HepG2 (cell line): ENCODE data around the gene FOLR2. TPM values are rescaled to one million over a fixed set of nuclear protein-coding genes. Genes with fewer than 3 reads are reported as not detected.

ENCODE experiments used
- SCMH1 ChIP-seq: sonication (generic); formaldehyde crosslinking; IDR thresholded peaks from 2 replicates; pipeline ENCODE4 v1.9.0; 2021; ENCODE audit warnings: missing genetic modification reagents, mild to moderate bottlenecking, borderline replicate concordance
- TBX3 ChIP-seq: fragments of 450-650 bp; IDR thresholded peaks from 2 replicates; pipeline ENCODE4 v1.6.1; 2017; ENCODE audit warnings: antibody characterized with exemption, mild to moderate bottlenecking, inconsistent platforms, borderline replicate concordance
- ZNF451 ChIP-seq: sonication (generic); formaldehyde crosslinking; IDR thresholded peaks from 2 replicates; pipeline ENCODE4 v1.5.0; 2020; ENCODE audit warnings: mild to moderate bottlenecking, missing genetic modification reagents
- polyA plus RNA-seq, 8 experiments: library from polyadenylated mRNA; depleted of rRNA in 3 of 8; stranded (reverse) in 7 of 8; unstranded in 1 of 8; fragments of >200 nt; fragmentation: Illumina TruSeq in 4 of 8; extraction: Trizol in 4 of 8; gene quantifications; 2 replicates each; pipeline versions ENCODE4 v1.2.1 to v1.2.3, GENCODE V29; 2011 to 2016; ENCODE audit warnings: low read depth in 4 of 8, missing spikeins in 1 of 8, mixed read lengths in 1 of 8; ENCODE audit not compliant: insufficient read depth in 1 of 8
- total RNA-seq, 5 experiments: library from RNA; depleted of rRNA; stranded (reverse); fragments of >200 nt; fragmentation: Illumina TruSeq; extraction: Trizol; gene quantifications; 2 replicates each; pipeline ENCODE4 v1.2.3, GENCODE V29; 2016; ENCODE audit warnings: low read depth in 1 of 5
- TF ChIP-seq, protein P1 (sequence below): sonication (generic); formaldehyde crosslinking; IDR thresholded peaks from 2 replicates; pipeline ENCODE4 v1.5.1; 2020; ENCODE audit warnings: mild to moderate bottlenecking, missing genetic modification reagents, borderline replicate concordance
- TF ChIP-seq, protein P2 (sequence below): sonication (generic); formaldehyde crosslinking; IDR thresholded peaks from 2 replicates; pipeline ENCODE4 v1.8.1; 2023; ENCODE audit warnings: mild to moderate bottlenecking, moderate library complexity, missing genetic modification reagents
- TF ChIP-seq, protein P3 (sequence below), 2 experiments: fragments of 450-650 bp in 1 of 2; sonication (generic) in 1 of 2; formaldehyde crosslinking in 1 of 2; IDR thresholded peaks; 2 replicates each; pipeline versions ENCODE4 v1.6.1 to v1.8.0; 2016 to 2022; ENCODE audit warnings: antibody characterized with exemption in 1 of 2, mild to moderate bottlenecking in 1 of 2, missing genetic modification reagents in 1 of 2
- TF ChIP-seq, protein P4 (sequence below): sonication (generic); formaldehyde crosslinking; IDR thresholded peaks from 2 replicates; pipeline ENCODE4 v1.5.0; 2020; ENCODE audit warnings: mild to moderate bottlenecking, missing genetic modification reagents
- TF ChIP-seq, protein P5 (sequence below): sonication (generic); formaldehyde crosslinking; IDR thresholded peaks from 2 replicates; pipeline ENCODE4 v1.5.1; 2020; ENCODE audit warnings: missing genetic modification reagents, mild to moderate bottlenecking, borderline replicate concordance

Gene FOLR2
- total and polyA plus RNA-seq, 2 of the 13 experiments (the other 11 are each of a cell fraction or from before 2014, with no cell fraction given), result 0.09 TPM; not detected in 1

DNA sequence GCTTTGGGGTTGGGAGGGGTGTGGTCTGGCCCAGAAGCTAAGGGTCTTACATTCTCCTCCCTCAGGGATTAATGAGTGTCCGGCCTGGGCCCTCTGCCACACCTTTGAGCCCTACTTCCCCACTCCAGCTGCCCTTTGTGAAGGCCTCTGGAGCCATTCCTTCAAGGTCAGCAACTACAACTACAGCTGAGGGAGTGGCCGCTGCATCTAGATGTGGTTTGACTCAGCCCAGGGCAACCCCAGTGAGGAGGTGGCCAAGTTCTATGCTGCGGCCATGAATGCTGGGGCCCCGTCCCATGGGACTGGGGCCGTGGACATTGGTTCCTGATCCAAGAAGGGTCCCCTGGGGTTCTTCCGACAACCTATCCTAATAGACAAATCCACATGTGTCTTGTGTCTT, 38.9 kb upstream of the FOLR2 start (continued):
- TF ChIP-seq ZNF451 (CRISPR knock-in tag) (no peak), TBX3 (no peak), SCMH1 (no peak)
- TF ChIP-seq, protein P1, sequence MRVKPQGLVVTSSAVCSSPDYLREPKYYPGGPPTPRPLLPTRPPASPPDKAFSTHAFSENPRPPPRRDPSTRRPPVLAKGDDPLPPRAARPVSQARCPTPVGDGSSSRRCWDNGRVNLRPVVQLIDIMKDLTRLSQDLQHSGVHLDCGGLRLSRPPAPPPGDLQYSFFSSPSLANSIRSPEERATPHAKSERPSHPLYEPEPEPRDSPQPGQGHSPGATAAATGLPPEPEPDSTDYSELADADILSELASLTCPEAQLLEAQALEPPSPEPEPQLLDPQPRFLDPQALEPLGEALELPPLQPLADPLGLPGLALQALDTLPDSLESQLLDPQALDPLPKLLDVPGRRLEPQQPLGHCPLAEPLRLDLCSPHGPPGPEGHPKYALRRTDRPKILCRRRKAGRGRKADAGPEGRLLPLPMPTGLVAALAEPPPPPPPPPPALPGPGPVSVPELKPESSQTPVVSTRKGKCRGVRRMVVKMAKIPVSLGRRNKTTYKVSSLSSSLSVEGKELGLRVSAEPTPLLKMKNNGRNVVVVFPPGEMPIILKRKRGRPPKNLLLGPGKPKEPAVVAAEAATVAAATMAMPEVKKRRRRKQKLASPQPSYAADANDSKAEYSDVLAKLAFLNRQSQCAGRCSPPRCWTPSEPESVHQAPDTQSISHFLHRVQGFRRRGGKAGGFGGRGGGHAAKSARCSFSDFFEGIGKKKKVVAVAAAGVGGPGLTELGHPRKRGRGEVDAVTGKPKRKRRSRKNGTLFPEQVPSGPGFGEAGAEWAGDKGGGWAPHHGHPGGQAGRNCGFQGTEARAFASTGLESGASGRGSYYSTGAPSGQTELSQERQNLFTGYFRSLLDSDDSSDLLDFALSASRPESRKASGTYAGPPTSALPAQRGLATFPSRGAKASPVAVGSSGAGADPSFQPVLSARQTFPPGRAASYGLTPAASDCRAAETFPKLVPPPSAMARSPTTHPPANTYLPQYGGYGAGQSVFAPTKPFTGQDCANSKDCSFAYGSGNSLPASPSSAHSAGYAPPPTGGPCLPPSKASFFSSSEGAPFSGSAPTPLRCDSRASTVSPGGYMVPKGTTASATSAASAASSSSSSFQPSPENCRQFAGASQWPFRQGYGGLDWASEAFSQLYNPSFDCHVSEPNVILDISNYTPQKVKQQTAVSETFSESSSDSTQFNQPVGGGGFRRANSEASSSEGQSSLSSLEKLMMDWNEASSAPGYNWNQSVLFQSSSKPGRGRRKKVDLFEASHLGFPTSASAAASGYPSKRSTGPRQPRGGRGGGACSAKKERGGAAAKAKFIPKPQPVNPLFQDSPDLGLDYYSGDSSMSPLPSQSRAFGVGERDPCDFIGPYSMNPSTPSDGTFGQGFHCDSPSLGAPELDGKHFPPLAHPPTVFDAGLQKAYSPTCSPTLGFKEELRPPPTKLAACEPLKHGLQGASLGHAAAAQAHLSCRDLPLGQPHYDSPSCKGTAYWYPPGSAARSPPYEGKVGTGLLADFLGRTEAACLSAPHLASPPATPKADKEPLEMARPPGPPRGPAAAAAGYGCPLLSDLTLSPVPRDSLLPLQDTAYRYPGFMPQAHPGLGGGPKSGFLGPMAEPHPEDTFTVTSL (CRISPR knock-in tag), result no peak
- TF ChIP-seq, protein P2, sequence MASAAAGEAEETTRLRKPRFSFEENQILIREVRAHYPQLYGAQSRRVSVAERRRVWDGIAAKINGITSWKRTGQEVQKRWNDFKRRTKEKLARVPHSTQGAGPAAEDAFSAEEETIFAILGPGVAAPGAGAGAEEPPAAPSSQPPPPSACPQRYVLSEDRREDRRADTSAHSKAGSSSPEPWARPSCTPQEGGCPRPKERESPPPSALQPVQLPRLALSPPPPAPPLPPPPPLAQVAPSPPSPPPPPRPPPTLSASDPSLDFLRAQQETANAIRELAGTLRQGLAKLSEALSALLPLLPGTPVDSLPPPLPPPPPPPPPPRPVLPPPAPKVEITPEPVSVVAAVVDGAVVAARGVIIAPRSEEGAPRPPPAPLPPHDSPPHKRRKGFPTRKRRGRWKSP (CRISPR knock-in tag), result no peak
- TF ChIP-seq, protein P3, sequence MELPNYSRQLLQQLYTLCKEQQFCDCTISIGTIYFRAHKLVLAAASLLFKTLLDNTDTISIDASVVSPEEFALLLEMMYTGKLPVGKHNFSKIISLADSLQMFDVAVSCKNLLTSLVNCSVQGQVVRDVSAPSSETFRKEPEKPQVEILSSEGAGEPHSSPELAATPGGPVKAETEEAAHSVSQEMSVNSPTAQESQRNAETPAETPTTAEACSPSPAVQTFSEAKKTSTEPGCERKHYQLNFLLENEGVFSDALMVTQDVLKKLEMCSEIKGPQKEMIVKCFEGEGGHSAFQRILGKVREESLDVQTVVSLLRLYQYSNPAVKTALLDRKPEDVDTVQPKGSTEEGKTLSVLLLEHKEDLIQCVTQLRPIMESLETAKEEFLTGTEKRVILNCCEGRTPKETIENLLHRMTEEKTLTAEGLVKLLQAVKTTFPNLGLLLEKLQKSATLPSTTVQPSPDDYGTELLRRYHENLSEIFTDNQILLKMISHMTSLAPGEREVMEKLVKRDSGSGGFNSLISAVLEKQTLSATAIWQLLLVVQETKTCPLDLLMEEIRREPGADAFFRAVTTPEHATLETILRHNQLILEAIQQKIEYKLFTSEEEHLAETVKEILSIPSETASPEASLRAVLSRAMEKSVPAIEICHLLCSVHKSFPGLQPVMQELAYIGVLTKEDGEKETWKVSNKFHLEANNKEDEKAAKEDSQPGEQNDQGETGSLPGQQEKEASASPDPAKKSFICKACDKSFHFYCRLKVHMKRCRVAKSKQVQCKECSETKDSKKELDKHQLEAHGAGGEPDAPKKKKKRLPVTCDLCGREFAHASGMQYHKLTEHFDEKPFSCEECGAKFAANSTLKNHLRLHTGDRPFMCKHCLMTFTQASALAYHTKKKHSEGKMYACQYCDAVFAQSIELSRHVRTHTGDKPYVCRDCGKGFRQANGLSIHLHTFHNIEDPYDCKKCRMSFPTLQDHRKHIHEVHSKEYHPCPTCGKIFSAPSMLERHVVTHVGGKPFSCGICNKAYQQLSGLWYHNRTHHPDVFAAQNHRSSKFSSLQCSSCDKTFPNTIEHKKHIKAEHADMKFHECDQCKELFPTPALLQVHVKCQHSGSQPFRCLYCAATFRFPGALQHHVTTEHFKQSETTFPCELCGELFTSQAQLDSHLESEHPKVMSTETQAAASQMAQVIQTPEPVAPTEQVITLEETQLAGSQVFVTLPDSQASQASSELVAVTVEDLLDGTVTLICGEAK (IDR thresholded peaks at IDR 0.05), result no peak
- TF ChIP-seq, protein P3 (CRISPR knock-in tag; IDR thresholded peaks at IDR 0.05), result no peak
- TF ChIP-seq, protein P4, sequence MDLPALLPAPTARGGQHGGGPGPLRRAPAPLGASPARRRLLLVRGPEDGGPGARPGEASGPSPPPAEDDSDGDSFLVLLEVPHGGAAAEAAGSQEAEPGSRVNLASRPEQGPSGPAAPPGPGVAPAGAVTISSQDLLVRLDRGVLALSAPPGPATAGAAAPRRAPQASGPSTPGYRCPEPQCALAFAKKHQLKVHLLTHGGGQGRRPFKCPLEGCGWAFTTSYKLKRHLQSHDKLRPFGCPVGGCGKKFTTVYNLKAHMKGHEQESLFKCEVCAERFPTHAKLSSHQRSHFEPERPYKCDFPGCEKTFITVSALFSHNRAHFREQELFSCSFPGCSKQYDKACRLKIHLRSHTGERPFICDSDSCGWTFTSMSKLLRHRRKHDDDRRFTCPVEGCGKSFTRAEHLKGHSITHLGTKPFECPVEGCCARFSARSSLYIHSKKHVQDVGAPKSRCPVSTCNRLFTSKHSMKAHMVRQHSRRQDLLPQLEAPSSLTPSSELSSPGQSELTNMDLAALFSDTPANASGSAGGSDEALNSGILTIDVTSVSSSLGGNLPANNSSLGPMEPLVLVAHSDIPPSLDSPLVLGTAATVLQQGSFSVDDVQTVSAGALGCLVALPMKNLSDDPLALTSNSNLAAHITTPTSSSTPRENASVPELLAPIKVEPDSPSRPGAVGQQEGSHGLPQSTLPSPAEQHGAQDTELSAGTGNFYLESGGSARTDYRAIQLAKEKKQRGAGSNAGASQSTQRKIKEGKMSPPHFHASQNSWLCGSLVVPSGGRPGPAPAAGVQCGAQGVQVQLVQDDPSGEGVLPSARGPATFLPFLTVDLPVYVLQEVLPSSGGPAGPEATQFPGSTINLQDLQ (CRISPR knock-in tag), result no peak
- TF ChIP-seq, protein P5, sequence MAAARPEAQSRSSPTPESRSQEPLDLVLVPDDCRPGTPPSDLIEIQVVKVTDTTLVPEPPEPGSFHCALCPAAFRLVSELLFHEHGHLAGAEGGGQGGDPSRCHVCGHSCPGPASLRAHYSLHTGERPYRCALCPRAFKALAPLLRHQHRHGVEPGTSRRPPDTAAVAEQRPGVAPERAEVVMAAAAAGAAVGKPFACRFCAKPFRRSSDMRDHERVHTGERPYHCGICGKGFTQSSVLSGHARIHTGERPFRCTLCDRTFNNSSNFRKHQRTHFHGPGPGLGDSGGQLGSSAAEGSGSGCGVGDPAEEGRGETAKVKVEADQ (CRISPR knock-in tag), result no peak
- TF ChIP-seq, all 625 proteins: peak for 0
